Hypothalamus (tissue), 51 donors: Measurements from ENCODE around the gene DENND4A.
"Not testable (repeated sequence)": the region's sequence is repeated elsewhere in the genome, so short reads cannot be mapped to it uniquely, and the experiment has no call there.

ENCODE experiments used
- DNase-seq, 51 donors: peaks; one replicate each; lab custom pipeline; 2025; lab: John Stamatoyannopoulos, UW

DENND4A gene

DNA sequence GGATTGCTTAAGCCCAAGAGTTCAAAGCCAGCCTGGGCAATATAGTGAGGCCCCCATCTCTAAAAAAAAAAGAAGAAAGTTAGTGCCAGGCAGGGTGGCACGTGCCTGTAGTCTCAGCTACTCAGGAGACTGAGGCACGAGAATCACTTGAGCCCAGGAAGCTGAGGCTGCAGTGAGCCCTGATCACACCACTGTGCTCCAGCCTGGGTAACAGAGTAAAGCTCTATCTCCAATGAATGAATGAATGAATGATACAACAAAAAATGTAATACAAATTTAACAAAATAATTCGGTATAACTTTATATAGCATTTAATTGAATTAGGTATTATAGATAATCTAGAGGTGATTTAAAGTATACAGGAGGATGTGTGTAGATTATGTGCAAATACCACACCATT lies 29.7 kb downstream of the DENND4A start:
- no peak for DNase-seq

DNA sequence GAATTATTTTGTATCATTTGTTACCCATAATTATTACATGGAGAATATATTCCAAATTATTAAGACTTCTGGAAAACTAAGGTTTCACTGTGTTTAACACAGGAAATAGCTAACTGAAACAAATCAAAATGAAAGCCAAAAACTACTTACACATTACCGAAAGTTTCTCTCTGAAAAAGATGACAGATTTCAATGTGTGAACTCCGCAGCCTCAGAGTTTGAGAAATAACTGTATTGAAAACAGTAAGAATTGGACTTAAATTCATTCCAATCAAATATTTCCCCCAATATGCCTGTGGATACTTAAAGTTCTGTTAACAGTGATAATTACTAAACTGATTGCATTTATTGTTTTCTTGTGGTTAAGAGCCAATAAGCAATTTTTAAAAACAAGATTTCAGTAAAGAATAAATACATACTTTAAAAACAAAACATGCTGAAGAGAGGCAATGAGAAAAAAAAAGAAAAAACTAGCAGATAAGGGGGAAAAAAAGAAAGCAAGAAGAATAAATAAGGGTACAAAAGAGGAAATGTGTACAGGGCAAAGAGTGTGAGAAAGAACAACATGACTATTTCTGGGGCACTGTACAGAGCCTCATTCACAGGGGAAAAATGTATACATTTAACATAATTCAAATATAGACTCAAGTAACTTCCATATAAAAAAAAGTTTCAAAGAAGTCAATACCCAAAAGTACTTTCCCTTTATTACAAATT lies 30.7 kb downstream of the DENND4A start:
- no peak for DNase-seq

DNA sequence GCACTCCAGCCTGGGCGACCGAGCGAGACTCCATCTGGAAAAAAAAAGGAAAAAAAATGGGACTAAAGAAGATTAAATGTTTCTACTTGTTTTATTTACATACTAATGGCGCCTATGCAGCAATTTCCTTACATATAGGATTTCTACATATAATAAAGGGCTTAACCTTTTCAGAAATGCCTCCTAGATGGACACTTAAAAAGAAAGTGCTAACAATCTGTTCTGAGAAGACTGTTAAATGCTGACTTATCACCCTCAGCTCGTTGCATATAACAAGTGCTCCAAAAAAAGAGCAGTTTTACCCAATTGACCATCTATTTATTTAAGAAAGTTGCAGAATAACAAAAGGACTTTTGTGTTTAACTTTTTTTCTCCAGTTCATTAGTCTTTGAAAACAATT lies 32.7 kb downstream of the DENND4A start:
- DNase-seq: no peak

DNA sequence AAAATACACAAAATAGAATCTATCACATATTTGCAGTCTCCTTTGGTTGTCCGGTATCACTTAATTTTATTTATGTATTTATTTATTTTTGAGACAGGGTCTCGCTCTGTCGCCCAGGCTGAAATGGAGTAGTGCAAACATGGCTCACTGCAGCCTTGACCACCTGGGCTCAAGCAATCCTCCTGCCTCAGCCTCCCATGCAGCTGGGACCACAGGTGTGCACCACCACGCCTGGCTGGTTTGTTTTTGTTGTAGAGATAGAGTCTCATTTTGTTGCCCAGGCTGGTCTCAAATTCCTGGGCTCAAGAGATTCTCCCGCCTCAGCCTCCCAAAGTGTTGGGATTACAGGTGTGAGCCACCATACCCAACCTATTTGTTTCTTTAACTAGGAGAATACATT lies 33.9 kb downstream of the DENND4A start:
- no peak for DNase-seq

DNA sequence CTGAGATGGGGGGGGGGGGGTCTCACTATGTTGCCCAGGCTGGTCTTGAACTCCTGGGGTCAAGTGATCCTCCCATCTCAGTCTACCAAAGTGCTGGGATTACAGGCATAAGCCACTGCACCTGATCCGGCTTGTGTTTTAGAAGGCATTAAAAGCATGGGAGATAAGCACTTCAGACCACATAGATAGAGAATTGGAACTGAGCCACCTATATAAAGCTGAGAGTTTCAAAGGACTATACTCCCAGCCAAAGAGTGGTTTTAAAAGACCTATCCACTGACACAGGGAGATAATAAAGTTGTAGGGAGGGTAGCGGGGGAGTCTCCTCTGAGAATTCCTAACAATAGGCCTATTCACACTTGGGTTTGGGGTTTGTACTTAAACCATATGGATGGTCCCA lies 34.8 kb downstream of the DENND4A start:
- no peak for DNase-seq

DNA sequence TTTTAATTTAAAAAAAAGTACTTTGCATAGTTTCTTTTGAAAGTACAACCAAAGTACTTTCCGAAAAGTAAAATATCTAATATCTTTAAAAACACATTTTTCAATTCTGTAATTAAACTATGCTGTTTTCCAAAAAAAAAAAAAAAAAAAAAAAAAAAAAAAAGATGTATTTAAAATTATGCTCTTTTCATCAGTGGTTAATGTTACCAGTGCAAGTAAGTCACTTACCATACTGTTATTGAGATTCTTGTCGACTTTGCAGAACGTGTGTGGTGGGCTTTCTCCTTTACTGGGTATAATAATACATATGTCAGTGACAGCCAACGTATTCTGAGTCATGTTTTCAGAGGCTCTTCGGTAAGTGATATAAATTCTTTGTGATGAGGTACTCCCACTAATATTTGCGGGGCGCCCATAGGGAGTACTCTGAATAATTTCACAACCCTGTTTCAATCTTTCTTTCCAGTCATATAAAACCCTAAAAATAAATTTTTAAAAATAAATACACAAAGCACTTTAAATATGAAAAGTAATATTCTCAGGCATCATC lies 39.9 kb downstream of the DENND4A start:
- DNase-seq: no peak

DNA sequence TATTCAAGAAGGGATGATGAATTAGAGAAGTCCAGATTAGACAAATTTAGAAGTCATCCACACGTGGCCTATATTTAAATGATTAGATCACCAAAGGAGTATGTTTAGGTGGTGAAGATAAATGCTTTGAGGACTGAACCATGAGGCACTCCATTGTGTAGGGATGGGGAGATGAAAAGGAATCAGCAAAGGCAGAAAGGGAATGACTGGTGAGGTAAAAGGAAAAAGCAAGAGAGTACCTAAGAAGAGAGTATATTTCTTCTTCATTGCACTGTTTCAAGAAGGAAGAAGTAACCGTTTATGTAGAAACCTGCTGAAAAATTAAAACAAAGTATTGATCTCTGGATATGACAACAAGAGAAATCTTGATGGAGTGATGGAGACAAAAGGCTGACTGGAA lies 40.7 kb downstream of the DENND4A start:
- no peak for DNase-seq

DNA sequence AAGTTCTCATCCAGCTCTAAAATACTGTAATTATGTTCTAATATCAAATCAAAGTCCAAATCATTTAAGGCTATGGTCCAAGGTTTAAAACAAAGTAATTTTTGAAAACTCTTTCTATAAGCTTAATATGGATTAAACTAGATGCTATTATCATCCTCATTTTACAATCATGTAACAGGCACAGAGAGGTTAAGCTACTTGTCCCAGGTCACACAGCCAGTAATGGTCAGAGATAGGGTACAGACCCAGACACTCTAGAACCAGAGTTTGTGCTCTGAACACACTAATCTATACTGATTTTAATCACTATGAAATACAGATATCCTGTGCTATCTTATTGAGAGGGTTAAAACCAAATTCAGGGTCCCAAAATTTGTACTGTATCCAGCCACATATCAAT lies 44.8 kb downstream of the DENND4A start:
- DNase-seq: no peak

DNA sequence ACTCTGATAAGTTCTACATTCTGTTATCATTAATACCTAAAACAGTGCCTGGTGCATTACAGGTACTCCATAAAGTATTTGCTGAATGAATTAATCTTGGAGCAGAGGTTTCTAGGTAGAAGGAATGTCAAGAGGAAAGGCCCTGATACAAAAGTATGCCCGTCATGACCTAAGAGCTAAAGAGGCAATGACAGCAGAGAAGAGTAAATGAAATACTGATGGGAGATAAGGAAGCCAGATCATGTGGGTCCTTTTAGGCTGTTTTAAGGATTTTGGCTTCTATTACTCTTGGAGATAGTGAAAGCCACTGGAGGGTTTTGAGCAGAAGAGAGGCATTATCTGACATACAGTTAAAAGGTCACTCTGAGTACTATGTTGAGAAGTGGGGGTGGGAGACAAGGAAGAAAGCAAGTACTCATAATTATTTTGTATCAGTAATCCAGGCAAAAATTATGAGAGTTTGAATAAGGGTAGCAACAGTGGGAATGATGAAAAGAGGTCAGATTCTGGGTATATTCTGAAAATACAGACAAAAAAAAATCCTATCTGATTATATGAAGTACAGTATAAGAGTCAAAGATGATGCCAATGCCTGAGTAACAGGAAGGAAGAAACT lies 48.3 kb downstream of the DENND4A start:
- DNase-seq: no peak

DNA sequence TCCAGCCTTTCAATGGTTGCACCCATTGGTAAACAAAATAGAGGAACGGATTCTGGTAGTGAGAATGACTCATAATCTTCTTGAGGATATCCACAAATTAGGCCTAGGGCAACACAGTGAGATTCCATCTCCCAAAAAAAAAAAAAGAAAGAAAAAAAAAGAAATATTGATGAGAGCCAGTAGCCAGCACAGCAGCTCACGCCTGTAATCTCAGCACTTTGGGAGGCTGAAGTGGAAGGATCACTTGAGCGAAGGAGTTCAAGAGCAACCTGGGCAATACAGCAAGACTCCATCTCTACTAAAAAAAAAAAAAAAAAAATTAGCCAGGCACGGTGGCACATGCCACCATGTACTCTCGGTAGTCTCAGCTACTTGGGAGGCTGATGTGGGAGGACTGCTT lies 51.9 kb downstream of the DENND4A start:
- no peak for DNase-seq

DNA sequence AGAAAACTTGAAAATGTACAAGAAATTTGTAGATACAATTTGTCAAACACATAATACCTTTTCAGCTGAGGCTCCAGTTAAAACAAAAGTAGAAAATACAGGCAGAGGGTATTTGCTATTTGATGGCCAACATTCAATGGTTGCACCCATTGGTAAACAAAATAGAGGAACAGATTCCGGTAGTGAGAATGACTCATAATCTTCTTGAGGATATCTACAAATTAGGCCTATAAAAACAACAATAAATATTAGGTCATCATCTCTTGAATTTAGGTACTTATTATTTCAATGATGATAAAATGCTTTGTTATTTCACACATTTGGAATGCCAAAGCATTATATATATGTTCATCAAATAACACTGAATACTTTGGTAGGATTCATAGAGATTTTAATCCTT lies 53.4 kb downstream of the DENND4A start:
- no peak for DNase-seq

DNA sequence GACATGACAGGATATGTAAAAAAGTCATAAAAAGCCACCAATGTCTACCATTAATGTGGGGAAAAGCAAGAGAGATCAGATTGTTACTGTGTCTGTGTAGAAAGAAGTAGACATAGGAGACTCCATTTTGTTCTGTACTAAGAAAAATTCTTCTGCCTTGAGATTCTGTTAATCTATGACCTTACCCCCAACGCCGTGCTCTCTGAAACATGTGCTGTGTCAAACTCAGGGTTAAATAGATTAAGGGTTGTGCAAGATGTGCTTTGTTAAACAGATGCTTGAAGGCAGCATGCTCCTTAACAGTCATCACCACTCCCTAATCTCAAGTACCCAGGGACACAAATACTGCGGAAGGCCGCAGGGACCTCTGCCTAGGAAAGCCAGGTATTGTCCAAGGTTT lies 58.5 kb downstream of the DENND4A start:
- DNase-seq: not testable (repeated sequence)

DNA sequence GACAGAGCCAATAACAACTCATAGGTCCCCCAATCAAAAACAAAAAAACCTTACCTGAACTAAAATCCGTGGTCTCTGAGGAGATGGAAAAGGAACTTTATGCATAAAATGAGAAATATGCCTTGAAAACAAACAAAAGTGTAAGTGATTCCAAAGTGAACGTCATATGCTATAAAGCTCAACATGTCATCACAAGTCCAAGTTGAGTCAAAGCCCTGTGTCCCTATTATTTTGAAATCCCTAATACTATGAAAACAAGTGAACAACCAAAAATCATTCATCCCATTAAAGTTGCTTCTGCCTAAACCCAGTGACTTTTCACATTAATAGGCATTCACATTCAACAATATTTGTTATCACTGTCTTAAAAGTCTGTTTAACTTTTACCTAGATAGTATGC lies 59.4 kb downstream of the DENND4A start:
- DNase-seq: no peak

DNA sequence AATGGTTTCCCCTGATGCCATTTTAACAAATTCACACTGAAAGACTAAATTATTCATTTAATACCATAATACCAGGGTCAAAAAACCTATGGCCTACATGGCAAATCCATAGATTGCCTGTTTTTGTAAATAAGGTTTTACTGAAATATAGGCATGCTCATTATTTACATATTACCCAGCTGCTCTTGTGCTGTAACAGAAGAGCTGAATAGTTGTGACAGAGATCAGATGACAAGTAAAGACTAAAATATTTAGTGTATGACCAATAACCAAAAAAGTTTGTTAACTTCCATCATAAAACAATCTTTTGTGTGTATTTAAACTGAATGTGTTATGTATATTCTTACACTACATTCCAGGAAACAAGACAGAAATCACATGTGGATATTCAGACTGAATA lies 60.2 kb downstream of the DENND4A start:
- no peak for DNase-seq

DNA sequence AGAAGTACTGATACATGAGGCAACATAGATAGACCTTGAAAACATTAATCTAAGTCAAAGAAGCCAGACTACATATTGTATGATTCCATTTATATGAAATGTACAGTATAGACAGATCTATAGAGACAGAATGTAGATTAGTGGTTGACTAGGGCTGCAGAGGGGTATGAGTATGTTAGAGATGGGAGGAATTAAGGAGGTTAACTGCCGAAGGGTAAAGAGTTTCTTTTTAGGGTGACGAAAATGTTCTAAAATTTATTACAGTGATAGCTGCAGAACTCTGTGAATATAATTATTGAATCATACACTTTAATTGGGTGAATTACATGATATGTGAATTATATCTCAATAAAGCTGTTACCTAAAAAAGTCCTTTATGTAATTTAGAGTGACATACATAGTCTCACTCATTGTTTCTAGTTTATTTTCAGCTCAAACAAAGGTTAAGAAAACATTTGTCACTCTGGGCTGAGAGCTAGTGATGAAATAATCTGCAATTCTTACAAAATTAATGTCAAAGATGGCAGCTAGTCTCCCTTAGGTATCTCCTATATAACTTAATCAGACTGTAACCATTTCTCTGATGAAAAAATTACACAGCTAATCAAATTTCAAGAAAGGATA lies 61.4 kb downstream of the DENND4A start:
- no peak for DNase-seq

DNA sequence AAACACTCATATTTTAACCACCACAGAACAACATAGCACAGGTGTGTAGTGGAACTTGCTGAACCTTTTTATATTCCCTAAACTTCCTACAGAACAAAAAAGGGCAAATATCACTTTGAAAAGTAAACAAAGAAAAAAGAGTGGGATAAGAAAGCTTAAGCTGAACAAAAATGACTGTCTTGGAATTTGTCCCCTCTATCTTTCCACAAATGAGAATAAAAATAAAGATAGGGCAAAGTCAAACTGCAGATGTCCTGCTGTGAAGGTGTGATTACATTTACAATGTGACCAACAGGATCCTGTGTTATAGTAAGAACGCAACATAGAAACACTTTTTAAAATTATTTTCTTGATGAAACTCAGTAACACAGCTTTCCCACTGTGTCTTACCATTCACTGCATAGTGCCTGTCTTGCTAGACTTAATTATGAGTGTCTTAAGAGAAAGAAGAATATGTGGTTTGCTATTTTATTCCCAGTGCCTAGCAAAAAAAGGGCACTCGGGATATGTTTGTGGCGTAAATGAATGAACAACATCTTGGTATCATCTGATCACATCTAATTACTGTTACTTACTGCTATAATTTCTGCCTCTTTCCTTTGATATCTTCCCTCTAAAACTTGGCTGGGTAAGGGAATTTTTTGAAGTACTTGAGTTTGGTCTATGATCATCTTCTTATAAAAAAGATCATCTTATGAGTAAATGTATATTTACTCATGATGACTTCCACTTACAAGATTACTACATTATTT lies 67.5 kb downstream of the DENND4A start:
- DNase-seq: no peak

DNA sequence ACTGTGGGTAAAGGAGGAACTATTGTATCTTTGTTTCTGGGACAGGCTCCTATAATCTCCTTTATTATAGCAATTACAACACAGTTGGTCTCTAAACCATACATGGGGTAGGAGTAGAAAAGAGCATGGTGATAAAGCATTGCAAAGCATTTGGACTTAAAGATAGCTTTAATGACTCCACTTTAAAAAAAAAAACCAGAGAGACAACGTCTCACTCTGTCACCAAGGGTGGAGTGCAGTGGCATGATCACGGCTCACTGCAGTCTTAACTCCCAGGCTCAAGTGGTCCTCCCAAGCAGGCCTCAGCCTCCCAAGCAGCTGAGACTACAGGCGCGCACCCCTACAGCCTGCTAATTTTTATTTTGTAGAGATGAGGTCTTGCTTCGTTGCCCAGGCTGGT lies 68.2 kb downstream of the DENND4A start:
- DNase-seq: no peak

DNA sequence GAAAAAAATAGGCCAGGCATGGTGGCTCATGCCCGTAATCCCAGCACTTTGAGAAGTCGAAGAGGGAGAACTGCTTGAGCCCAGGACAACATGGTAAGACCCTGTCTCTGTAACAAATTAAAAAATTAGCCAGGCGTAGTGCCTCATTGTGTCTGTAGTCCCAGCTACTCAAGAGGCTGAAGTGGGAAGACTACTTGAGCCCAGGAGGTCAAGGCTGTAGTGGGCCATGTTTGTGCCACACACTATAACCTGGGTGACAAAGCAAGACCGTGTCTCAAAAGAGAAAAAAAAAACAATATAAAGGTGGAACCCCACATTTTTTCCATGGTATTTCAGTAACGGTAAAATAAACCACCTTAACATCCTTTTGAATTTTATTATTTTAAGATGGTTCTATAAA lies 69.9 kb downstream of the DENND4A start:
- no peak for DNase-seq

DNA sequence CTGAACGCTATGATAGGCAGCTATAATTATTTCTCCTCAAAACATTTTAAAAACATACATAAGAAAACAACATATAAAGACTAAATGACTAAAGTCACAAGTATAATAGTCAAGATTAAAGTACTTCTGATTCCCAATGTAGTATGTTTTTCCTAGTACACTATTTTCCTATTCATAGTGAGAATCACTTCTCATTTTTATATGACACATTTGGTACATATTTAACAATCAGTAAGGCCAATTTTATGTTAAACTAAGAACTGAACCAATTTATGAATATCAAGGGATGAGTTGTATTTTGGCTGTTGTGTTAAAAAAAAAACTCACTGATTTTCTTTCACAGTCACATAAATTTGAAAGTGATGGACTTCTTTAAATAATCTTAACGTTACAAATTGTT lies 79.7 kb downstream of the DENND4A start:
- DNase-seq: no peak

DNA sequence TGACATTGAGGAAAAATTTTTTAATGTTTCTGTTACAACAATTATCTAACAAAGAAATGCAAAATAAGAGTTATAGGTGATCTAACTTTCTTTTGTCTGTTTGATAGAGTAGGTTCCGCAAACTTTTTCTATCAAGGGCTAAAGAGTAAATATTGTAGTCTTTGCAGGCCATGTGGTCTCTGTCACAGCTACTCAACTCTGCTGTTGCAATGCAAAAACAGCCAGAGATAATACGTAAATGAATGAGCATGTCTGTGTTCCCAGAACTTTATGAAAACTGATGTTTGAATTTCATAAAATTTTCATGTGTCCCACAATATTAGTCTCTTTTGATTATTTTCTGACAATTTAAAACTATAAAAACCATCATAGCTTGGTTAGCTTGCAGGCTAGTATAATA lies 97.0 kb downstream of the DENND4A start:
- DNase-seq: no peak

DNA sequence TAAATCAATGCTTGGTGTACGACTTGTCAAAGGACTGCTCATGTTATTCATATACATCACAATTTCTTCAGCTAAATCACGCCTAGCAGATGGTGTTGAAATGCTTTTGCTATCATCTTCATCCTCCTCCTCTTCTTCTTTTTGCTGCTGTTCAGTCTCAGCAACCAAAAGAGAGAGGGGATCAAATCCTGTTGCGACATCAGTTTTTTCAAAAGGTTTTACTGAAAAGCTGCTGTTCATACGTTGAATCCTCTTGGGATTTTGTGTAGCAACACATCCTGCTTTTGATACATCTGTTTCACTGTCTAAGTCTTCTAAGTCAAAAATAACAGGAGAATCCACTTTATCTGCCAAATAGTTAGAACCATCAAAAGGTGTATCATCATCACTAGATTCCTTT lies 101.3 kb downstream of the DENND4A start:
- no peak for DNase-seq
